Retinal pigment epithelial cell (primary cell): Measurements from ENCODE around the gene TRIM59.

ENCODE experiments used
- DNase-seq: peaks from one replicate; pipeline ENCODE4 v3.0.0-alpha.2; 2010; ENCODE audit warnings: low read depth
- H3K4me3 ChIP-seq: 2 replicates; pipeline ENCODE4 v1.5.1; 2011; ENCODE audit warnings: mild to moderate bottlenecking, low read length, control low read depth, moderate library complexity
- CTCF ChIP-seq: conservative IDR thresholded peaks from 2 replicates; pipeline ENCODE4 v1.5.1; 2011; ENCODE audit warnings: low read depth, low read length, control low read depth, inconsistent platforms

TRIM59 gene

DNA sequence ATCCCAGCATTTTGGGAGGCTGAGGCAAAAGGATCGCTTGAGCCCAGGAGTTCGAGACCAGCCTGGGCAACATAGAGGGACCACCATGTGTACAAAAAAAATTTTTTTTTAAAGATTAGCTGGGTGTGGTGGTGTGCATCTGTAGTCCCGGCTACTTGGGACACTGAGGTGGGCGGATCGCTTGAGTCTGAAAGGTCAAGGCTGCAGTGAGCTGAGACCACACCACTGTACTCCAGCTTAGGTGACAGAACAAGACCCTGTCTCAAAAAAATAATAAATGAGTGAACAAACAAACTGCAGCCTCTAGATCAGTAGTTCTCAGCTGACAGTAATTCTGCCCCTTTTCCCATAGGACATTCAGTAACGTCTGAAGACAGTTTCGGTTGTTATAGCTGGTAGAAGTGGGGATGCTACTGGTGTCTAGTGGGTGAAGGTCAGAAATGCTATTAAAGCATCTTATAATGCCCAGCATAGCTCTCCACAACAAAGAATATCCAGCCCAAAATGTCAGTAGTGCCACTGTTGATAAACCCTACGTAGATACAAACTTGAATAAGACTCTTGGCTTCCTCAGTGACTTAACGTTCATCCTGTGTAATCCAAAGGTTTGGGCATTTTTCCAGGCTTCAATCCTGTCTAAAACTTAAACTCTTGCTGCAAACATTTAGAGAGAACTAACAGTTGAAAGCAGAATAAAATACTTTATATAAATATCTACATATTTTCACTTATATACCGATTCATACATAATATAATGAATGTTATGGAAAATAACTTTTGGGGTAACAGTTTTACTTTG is 39.6 kb downstream of the TRIM59 start:
- no peak for DNase-seq

DNA sequence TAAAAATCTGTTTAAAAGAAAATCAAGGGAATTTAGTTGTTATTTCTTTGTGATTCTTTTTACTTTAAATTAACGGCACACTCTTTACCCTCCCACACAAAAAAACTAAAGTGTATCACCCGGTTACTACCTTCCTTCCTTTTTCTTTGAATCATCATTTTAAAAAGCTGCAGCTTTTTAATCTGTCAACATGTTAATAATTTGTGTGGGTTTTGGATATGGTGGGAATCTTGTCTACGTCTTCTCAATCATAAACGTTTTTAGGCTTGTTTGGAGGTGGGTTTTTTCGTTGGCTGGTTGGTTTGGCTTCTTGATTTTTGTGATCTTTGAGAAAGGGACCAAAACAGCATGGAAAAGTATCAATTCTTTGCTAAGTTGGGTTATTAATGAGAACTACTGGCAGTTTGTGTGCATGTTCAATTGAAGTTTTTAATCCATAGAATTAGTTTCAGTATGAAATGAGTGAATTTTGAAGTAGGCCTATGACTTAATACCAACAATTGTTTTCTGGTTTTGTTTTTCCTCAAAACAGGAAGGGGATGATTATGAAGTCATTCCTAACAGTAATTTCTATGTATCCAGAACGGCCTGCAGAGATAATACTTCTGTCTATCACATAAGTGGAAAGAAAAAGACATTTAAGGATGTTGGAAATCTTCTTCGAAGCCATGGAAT is 45.7 kb downstream of the TRIM59 start:
- TF ChIP-seq CTCF = no peak
- DNase-seq = no peak
- H3K4me3 ChIP-seq = peak overlapping the region; percentile 97

More for the DNA sequence above, 39.6 kb downstream of the TRIM59 start:
- TF ChIP-seq CTCF = no peak
- no peak overlapping the region for H3K4me3 ChIP-seq

- no peak for TF ChIP-seq CTCF
- DNase-seq = no peak
- peak overlapping the region; percentile 97 for H3K4me3 ChIP-seq
These were observed 46.5 kb downstream of the TRIM59 start for GRCh38 chr3:160403028-160403545.

GRCh38 chr3:160402221-160403027 is 47.2 kb downstream of the TRIM59 start:
- no peak for TF ChIP-seq CTCF
- DNase-seq = no peak
- peak overlapping the region; percentile 97 for H3K4me3 ChIP-seq

DNA sequence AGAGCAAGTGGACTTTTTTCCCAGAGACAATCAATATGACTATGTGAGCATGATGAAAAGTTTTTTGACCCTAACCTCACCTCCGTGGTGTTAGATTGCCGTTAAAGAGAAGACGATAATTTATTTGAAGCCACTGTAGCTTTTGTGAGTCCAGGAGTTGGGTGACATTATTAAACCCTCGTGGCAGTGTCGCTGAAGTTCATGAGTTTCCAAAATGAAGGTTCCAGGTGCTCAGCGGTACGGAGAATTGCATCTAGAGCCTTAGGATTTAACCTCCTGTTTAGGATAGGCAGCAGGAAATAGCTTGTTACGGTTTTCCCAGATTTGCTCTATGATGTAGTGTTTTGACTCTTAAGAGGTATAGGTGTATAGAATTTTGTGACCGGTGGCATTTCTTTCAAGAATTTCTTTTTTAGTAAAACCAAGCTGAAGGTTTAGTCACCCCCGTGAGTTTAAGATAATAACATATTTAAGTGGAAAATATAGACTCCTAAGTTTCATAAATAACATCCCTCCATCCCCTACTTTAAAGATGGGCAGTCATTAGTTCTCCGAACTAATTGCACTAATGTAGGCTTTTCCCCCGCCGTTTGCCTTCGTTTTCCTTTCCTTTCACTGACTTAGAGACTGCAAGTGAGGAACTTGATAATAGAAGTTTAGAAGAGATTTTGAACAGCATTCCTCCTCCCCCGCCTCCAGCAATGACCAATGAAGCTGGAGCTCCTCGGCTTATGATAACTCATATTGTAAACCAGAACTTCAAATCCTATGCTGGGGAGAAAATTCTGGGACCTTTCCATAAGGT is 48.1 kb downstream of the TRIM59 start:
- no peak for TF ChIP-seq CTCF
- DNase-seq = peak; percentile 64
- peak overlapping the region; percentile 97 for H3K4me3 ChIP-seq

- no peak for TF ChIP-seq CTCF
- H3K4me3 ChIP-seq = peak overlapping the region; percentile 97
- DNase-seq = no peak
These were observed 48.9 kb downstream of the TRIM59 start for GRCh38 chr3:160400702-160401150.
